HEK293T (cell line): ENCODE results near the gene SOS2.
A peak's percentile ranks its signal among the peaks of the same experiment; 100 is the strongest.

Source experiments
- CTCF ChIA-PET: fragments of 350-600 bp; formaldehyde crosslinking; extraction: SDS; loops from one replicate; lab custom pipeline; 2021; ENCODE audit warnings: antibody characterized with exemption, inconsistent platforms; lab: Yijun Ruan, JAX
- POLR2A ChIA-PET: fragments of 350-600 bp; formaldehyde crosslinking; extraction: SDS; loops from one replicate; lab custom pipeline; 2020; ENCODE audit warnings: antibody characterized with exemption, inconsistent platforms; lab: Yijun Ruan, JAX
- DNase-seq: peaks from one replicate; pipeline ENCODE4 v3.0.0; 2012; ENCODE audit warnings: mixed read lengths; ENCODE audit errors: extremely low spot score
- ARNT ChIP-seq: fragments of 450-650 bp; IDR thresholded peaks from 2 replicates; pipeline ENCODE4 v1.6.1; 2017; ENCODE audit warnings: mild to moderate bottlenecking
- BHLHE40 ChIP-seq: fragments of 450-650 bp; IDR thresholded peaks from 2 replicates; pipeline ENCODE4 v1.6.1; 2016; ENCODE audit warnings: mild to moderate bottlenecking, moderate library complexity, borderline replicate concordance
- CTBP1 ChIP-seq: fragments of 450-650 bp; IDR thresholded peaks from 2 replicates; pipeline ENCODE4 v1.6.1; 2016; ENCODE audit warnings: borderline replicate concordance
- ELF4 ChIP-seq: fragments of 450-650 bp; IDR thresholded peaks from 2 replicates; pipeline ENCODE4 v1.6.1; 2017; ENCODE audit warnings: antibody characterized with exemption
- FOXA1 ChIP-seq: fragments of 450-650 bp; IDR thresholded peaks from 2 replicates; pipeline ENCODE4 v1.6.1; 2016; ENCODE audit warnings: mild to moderate bottlenecking
- FOXK2 ChIP-seq: fragments of 450-650 bp; IDR thresholded peaks from 2 replicates; pipeline ENCODE4 v1.6.1; 2016; ENCODE audit warnings: mild to moderate bottlenecking
- FOXM1 ChIP-seq: fragments of 450-650 bp; IDR thresholded peaks from 2 replicates; pipeline ENCODE4 v1.6.1; 2017; ENCODE audit warnings: mild to moderate bottlenecking, borderline replicate concordance
- HDGF ChIP-seq: fragments of 450-650 bp; IDR thresholded peaks from 2 replicates; pipeline ENCODE4 v1.6.1; 2017; ENCODE audit warnings: antibody characterized with exemption, borderline replicate concordance
- L3MBTL2 ChIP-seq: fragments of 450-650 bp; conservative IDR thresholded peaks from 2 replicates; pipeline ENCODE4 v1.6.1; 2016; ENCODE audit warnings: mild to moderate bottlenecking
- LEF1 ChIP-seq: fragments of 450-650 bp; IDR thresholded peaks from 2 replicates; pipeline ENCODE4 v1.6.1; 2017; ENCODE audit warnings: mild to moderate bottlenecking, borderline replicate concordance
- NFRKB ChIP-seq: fragments of 450-650 bp; IDR thresholded peaks from 2 replicates; pipeline ENCODE4 v1.6.1; 2016; ENCODE audit warnings: mild to moderate bottlenecking, moderate library complexity
- SP1 ChIP-seq: fragments of 450-650 bp; IDR thresholded peaks from 2 replicates; pipeline ENCODE4 v1.6.1; 2017
- SUZ12 ChIP-seq: fragments of 450-650 bp; IDR thresholded peaks from 2 replicates; pipeline ENCODE4 v1.6.1; 2016; ENCODE audit warnings: mild to moderate bottlenecking
- TARDBP ChIP-seq: fragments of 450-650 bp; IDR thresholded peaks from 2 replicates; pipeline ENCODE4 v1.6.1; 2016
- ZNF384 ChIP-seq: fragments of 450-650 bp; IDR thresholded peaks from 2 replicates; pipeline ENCODE4 v1.6.1; 2016
- TF ChIP-seq, protein P1 (sequence below): fragments of 450-650 bp; IDR thresholded peaks from 2 replicates; pipeline ENCODE4 v1.6.1; 2016

SOS2 gene

DNA sequence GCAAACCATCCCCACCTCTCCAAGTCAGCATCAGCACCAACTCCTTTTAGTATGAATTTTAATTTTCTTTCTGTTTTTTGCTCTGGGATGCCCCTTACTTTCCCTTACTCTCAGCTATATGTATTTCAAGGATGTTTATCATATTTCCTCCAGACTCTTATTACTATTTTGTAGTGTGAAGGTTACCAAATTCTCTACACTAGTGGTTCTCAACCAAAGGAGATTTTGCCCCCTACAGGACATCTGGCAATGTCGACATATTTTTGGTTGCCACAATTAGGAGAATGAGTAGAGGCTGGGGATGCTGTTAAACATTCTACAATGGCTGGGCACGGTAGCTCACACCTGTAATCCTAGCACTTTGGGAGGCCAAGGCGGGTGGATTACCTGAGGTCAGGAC is 29.1 kb upstream of the SOS2 start:
- ChIA-PET CTCF (interaction anchor here (0.6 to 1.2 kb wide), 4 partner anchors 12 to 68 kb away, joined by 3 to 5 read pairs (median 4); no protein-coding TSS in a partner anchor), POLR2A (no interaction called here)
- no peak for TF ChIP-seq TARDBP
- TF ChIP-seq ARNT = no peak
- no peak for TF ChIP-seq FOXM1
- no peak for TF ChIP-seq SUZ12
- TF ChIP-seq L3MBTL2 = no peak
- no peak for TF ChIP-seq LEF1
- TF ChIP-seq ELF4 = no peak
- TF ChIP-seq, protein P1, sequence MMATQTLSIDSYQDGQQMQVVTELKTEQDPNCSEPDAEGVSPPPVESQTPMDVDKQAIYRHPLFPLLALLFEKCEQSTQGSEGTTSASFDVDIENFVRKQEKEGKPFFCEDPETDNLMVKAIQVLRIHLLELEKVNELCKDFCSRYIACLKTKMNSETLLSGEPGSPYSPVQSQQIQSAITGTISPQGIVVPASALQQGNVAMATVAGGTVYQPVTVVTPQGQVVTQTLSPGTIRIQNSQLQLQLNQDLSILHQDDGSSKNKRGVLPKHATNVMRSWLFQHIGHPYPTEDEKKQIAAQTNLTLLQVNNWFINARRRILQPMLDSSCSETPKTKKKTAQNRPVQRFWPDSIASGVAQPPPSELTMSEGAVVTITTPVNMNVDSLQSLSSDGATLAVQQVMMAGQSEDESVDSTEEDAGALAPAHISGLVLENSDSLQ = no peak
- TF ChIP-seq FOXA1 = no peak
- no peak for TF ChIP-seq NFRKB
- no peak for TF ChIP-seq CTBP1
- no peak for TF ChIP-seq FOXK2
- no peak for TF ChIP-seq ZNF384
- no peak for TF ChIP-seq BHLHE40
- no peak for TF ChIP-seq HDGF
- no peak for TF ChIP-seq SP1
- DNase-seq = peak; percentile 27

GRCh38 chr14:50260072-50260471 is 28.7 kb upstream of the SOS2 start:
- POLR2A ChIA-PET = no interaction called here
- CTCF ChIA-PET = interaction anchor here (0.6 to 1.2 kb wide), 3 partner anchors 12 to 67 kb away, joined by 3 to 4 read pairs (median 3); no protein-coding TSS in a partner anchor
- no peak for DNase-seq
- TF ChIP-seq ARNT = no peak
- TF ChIP-seq ELF4 = no peak
- no peak for TF ChIP-seq TARDBP
- no peak for TF ChIP-seq BHLHE40

- no peak for TF ChIP-seq ARNT
- TF ChIP-seq FOXM1 = no peak
- TF ChIP-seq TARDBP = no peak
- TF ChIP-seq BHLHE40 = no peak
- TF ChIP-seq LEF1 = no peak
- TF ChIP-seq FOXA1 = no peak
- no peak for TF ChIP-seq FOXK2
- DNase-seq = no peak
- ChIA-PET POLR2A (no interaction called here), CTCF (no interaction called here)
Measured at GRCh38 chr14:50257732-50258131, 26.4 kb upstream of the SOS2 start.

DNA sequence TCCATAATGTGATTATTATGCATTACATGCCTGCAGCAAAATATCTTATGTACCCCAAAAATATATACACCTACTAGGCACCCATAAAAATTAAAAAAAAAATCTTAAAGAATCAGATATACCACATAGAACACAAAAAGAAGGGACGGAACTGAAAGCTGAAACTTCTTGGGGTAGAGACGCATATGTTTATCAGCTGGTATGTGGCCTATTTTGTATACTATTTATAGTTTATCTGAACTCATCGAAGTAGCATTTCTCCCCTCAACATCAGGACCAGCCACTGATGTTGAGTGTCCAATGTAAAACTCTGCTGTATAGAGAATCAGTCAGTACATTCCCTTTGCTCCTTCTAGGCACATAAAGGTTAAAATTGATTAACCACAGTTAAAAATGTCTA is 22.9 kb upstream of the SOS2 start:
- POLR2A ChIA-PET = no interaction called here
- TF ChIP-seq ARNT = no peak
- no peak for TF ChIP-seq ZNF384
- CTCF ChIA-PET = interaction anchor here (0.6 kb wide), 1 partner anchor 325 kb away, joined by 4 read pairs; no protein-coding TSS in a partner anchor

GRCh38 chr14:50249136-50249775 is 17.9 kb upstream of the SOS2 start:
- no peak for DNase-seq
- CTCF ChIA-PET = interaction anchor here (0.6 kb wide), 1 partner anchor 1311 kb away, joined by 3 read pairs; no protein-coding TSS in a partner anchor
- no peak for TF ChIP-seq ELF4
- no peak for TF ChIP-seq SUZ12
- no peak for TF ChIP-seq CTBP1
- TF ChIP-seq SP1 = no peak
- TF ChIP-seq BHLHE40 = no peak
- TF ChIP-seq, protein P1 = no peak
- no peak for TF ChIP-seq FOXA1
- TF ChIP-seq FOXK2 = no peak
- TF ChIP-seq TARDBP = no peak
- no peak for TF ChIP-seq ARNT
- TF ChIP-seq HDGF = no peak
- POLR2A ChIA-PET = no interaction called here

More for the DNA sequence above, 22.9 kb upstream of the SOS2 start:
- no peak for DNase-seq

DNA sequence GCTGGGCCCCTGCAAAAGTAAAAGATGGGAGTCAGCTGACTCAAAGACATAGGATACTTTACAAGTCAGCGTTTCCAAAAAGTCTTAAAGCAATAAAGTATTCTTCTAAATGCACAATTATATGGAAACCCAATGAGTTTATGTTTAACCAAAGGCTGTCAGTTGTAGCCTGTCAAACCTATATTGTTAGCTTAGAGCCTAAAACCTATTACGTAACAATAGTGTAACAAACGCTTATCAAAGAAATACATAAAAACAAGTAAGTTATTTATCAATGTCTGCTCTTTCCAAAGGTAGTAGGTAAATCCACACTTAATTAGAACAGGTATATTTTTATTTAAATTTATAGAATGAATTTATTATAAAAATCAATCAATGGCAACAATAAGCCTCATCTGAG is 15.9 kb upstream of the SOS2 start:
- ChIA-PET POLR2A (no interaction called here), CTCF (no interaction called here)
- TF ChIP-seq FOXM1 (no peak), ZNF384 (no peak), HDGF (no peak), LEF1 (no peak), FOXA1 (no peak), ARNT (no peak), NFRKB (no peak), SP1 (no peak), ELF4 (no peak), TARDBP (no peak), BHLHE40 (no peak), FOXK2 (no peak), CTBP1 (no peak), SUZ12 (no peak), L3MBTL2 (no peak)
- TF ChIP-seq, protein P1 = no peak
- DNase-seq = no peak
